B cell (primary cell): ENCODE results near the gene CCDC8. TPM values are rescaled to one million over a fixed set of nuclear protein-coding genes. Genes with fewer than 3 reads are reported as not detected.

Experiments used
- ATAC-seq: fragments of 200-7000 bp; cut with Tn5 transposase; one replicate; pipeline ENCODE4 v1.10.0; 2021; ENCODE audit warnings: low read depth, mild to moderate bottlenecking, moderate number of reproducible peaks, moderate library complexity
- CTCF ChIA-PET: fragments of 350-600 bp; sonication (Branson Sonifier 250); formaldehyde crosslinking; loops from one replicate; lab custom pipeline; 2021; ENCODE audit warnings: antibody characterized with exemption, inconsistent platforms; lab: Charles Lee
- POLR2A ChIA-PET: fragments of 350-600 bp; sonication (Branson Sonifier 250); formaldehyde crosslinking; loops from one replicate; lab custom pipeline; 2021; ENCODE audit warnings: antibody characterized with exemption; lab: Charles Lee
- DNase-seq: peaks from one replicate; pipeline ENCODE4 v3.0.0; 2013
- H2AFZ ChIP-seq: 2 replicates; pipeline ENCODE4 v1.6.1; 2012; ENCODE audit warnings: mild to moderate bottlenecking, low read depth, low read length; ENCODE audit not compliant: insufficient read depth, poor library complexity, severe bottlenecking
- H3K27ac ChIP-seq, 2 donors: 1 replicate in 1 of 2; 2 replicates in 1 of 2; pipeline ENCODE4 v1.5.1; 2012 to 2013; ENCODE audit warnings: low read length in 2 of 2, mild to moderate bottlenecking in 2 of 2, moderate library complexity in 1 of 2
- H3K27me3 ChIP-seq, 4 experiments: fragments of 200-600 bp in 1 of 4; sonication (generic) in 1 of 4; replicated peaks in 1 of 4; 1 replicate in 2 of 4; 2 replicates in 2 of 4; pipeline versions ENCODE4 v1.6.1 to v1.7.0; 2013 to 2016; ENCODE audit warnings: low read length in 3 of 4, mild to moderate bottlenecking in 2 of 4, mixed read lengths in 1 of 4, moderate library complexity in 1 of 4; ENCODE audit not compliant: insufficient read depth in 4 of 4, control insufficient read depth in 3 of 4; ENCODE audit errors: control extremely low read depth in 1 of 4
- H3K36me3 ChIP-seq, 2 experiments: replicated peaks in 1 of 2; 1 replicate in 1 of 2; 2 replicates in 1 of 2; pipeline versions ENCODE4 v1.6.1 to v1.7.1; 2013; ENCODE audit warnings: low read length in 1 of 2; ENCODE audit not compliant: insufficient read depth in 2 of 2, control insufficient read depth in 1 of 2; ENCODE audit errors: control extremely low read depth in 1 of 2, extremely low read depth in 1 of 2
- H3K4me1 ChIP-seq, 2 donors: fragments of 200-600 bp in 1 of 2; sonication (generic) in 1 of 2; 1 replicate in 1 of 2; 2 replicates in 1 of 2; pipeline versions ENCODE4 v1.5.1 to v1.6.1; 2013 to 2017; ENCODE audit warnings: low read length in 2 of 2; ENCODE audit not compliant: control insufficient read depth in 2 of 2, insufficient read depth in 2 of 2
- H3K4me2 ChIP-seq: replicated peaks from 2 replicates; pipeline ENCODE3; 2012; ENCODE audit warnings: mild to moderate bottlenecking, low read depth, low read length; ENCODE audit not compliant: poor library complexity, severe bottlenecking
- H3K4me3 ChIP-seq, 5 experiments: fragments of 200-600 bp in 1 of 5; sonication (generic) in 1 of 5; 1 replicate in 3 of 5; 2 replicates in 2 of 5; pipeline versions ENCODE4 v1.5.1 to v1.7.0; 2011 to 2016; ENCODE audit warnings: low read length in 4 of 5, mild to moderate bottlenecking in 4 of 5, low read depth in 2 of 5, control low read depth in 1 of 5, moderate library complexity in 1 of 5; ENCODE audit not compliant: insufficient read depth in 1 of 5; ENCODE audit errors: control extremely low read depth in 1 of 5, extremely low read depth in 1 of 5
- H3K79me2 ChIP-seq: fragments of 200-600 bp; sonication (generic); one replicate; pipeline ENCODE4 v1.6.0; 2016; ENCODE audit warnings: low read length; ENCODE audit not compliant: control insufficient read depth, insufficient read depth
- H3K9ac ChIP-seq: fragments of 200-600 bp; sonication (generic); 2 replicates; pipeline ENCODE4 v1.6.1; 2017; ENCODE audit warnings: mild to moderate bottlenecking, low read length, moderate library complexity
- H3K9me3 ChIP-seq, 3 donors: one replicate each; pipeline versions ENCODE4 v1.6.1 to v1.7.1; 2013; ENCODE audit warnings: low read length in 2 of 3; ENCODE audit not compliant: control insufficient read depth in 2 of 3, insufficient read depth in 1 of 3; ENCODE audit errors: control extremely low read depth in 1 of 3
- H4K20me1 ChIP-seq: 2 replicates; pipeline ENCODE4 v1.6.0; 2012; ENCODE audit warnings: mild to moderate bottlenecking, low read length; ENCODE audit not compliant: insufficient read depth, control insufficient read depth, poor library complexity, severe bottlenecking
- H3K27ac Mint-ChIP-seq: one replicate; pipeline ENCODE4 v1.8.0; 2021; ENCODE audit warnings: mixed read lengths
- H3K27me3 Mint-ChIP-seq: one replicate; pipeline ENCODE4 v1.8.0; 2021; ENCODE audit warnings: mixed read lengths
- H3K4me1 Mint-ChIP-seq: one replicate; pipeline ENCODE4 v1.8.0; 2021; ENCODE audit warnings: mixed read lengths
- H3K4me3 Mint-ChIP-seq: one replicate; pipeline ENCODE4 v1.8.0; 2021; ENCODE audit warnings: mixed read lengths
- H3K9me3 Mint-ChIP-seq: one replicate; pipeline ENCODE4 v1.8.0; 2022; ENCODE audit warnings: mixed read lengths; ENCODE audit not compliant: insufficient read depth
- EZH2 ChIP-seq: IDR thresholded peaks from 2 replicates; pipeline ENCODE4 v1.6.1; 2012; ENCODE audit warnings: borderline replicate concordance, low read depth, mild to moderate bottlenecking, moderate library complexity, low read length; ENCODE audit not compliant: insufficient read depth, poor library complexity, severe bottlenecking
- WGBS: methylation state at CpG from one replicate; pipeline ENCODE4 v1.1.5; 2013; ENCODE audit warnings: missing lambda C conversion rate; ENCODE audit not compliant: insufficient coverage; 5-methylcytosine and 5-hydroxymethylcytosine counted together
- intact Hi-C: fragments of 100-400 bp; cut with micrococcal nuclease; formaldehyde crosslinking; loops from one replicate; pipeline ENCODE4 v1.10.0; 2022
- polyA plus RNA-seq: library from polyadenylated mRNA; depleted of rRNA; stranded (reverse); fragments of >200 nt; gene quantifications from 2 replicates; pipeline ENCODE4 v1.2.3, GENCODE V29; 2012
- total RNA-seq, 2 donors: library from RNA; stranded (reverse); fragments of 120-200 nt in 1 of 2; gene quantifications; 1 replicate in 1 of 2; 2 replicates in 1 of 2; pipeline versions ENCODE4 v1.2.3 to v1.2.4, GENCODE V29; 2013 to 2022
- TF ChIP-seq, protein P1 (sequence below): fragments of 200-600 bp; IDR thresholded peaks from one replicate; pipeline ENCODE4 v1.8.0; 2022; ENCODE audit warnings: antibody characterized with exemption, mild to moderate bottlenecking

Gene CCDC8
- total and polyA plus RNA-seq, 2 donors (not counting 1 experiment from before 2014, with no cell fraction given), result not detected

DNA sequence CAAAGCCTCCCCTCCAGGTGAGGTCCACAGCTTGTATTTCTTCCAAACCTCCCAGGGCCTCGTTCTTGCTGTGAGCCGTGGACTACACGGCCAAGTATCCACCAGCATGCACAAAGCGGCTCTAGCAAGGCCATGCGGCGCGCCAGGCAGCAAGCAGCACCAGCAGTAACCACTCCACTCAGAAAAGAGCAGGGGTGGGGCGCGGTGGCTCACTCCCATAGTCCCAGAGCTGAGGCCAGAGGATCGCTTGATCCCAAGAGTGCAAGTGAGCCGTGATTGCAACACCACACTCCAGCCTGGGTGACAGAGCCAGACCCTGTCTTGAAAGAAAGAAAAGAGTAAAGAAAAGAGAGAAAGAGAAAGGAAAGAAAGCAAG lies 4.7 kb downstream of the CCDC8 start:
- no peak overlapping the region for H3K27ac ChIP-seq
- H3K27me3 ChIP-seq, result peaks cover 0 to 82% (median 30%) of the 10 kb centered on the region in 4 experiments
- H3K9me3 ChIP-seq, result peaks cover 0 to 25% (median 0%) of the 10 kb centered on the region in 3 donors
- ATAC-seq (no peak), DNase-seq (no peak)
- POLR2A ChIA-PET, result no interaction called here
- no peak overlapping the region for H2AFZ ChIP-seq
- Mint-ChIP-seq H3K4me1 (peaks cover 13% of the 10 kb centered on the region), H3K4me3 (no peak overlapping the region), H3K27me3 (peaks cover 58% of the 10 kb centered on the region), H3K9me3 (no peaks in the 10 kb centered on the region), H3K27ac (no peak overlapping the region)
- intact Hi-C loops, result no loop called here
- H4K20me1 ChIP-seq, result no peaks in the 10 kb centered on the region
- no peaks in the 10 kb centered on the region for H3K79me2 ChIP-seq
- CTCF ChIA-PET, result no interaction called here
- H3K4me1 ChIP-seq, result peaks cover 18 to 21% of the 10 kb centered on the region in 2 donors
- no peaks in the 10 kb centered on the region for H3K36me3 ChIP-seq
- no peak for TF ChIP-seq EZH2
- TF ChIP-seq, protein P1, sequence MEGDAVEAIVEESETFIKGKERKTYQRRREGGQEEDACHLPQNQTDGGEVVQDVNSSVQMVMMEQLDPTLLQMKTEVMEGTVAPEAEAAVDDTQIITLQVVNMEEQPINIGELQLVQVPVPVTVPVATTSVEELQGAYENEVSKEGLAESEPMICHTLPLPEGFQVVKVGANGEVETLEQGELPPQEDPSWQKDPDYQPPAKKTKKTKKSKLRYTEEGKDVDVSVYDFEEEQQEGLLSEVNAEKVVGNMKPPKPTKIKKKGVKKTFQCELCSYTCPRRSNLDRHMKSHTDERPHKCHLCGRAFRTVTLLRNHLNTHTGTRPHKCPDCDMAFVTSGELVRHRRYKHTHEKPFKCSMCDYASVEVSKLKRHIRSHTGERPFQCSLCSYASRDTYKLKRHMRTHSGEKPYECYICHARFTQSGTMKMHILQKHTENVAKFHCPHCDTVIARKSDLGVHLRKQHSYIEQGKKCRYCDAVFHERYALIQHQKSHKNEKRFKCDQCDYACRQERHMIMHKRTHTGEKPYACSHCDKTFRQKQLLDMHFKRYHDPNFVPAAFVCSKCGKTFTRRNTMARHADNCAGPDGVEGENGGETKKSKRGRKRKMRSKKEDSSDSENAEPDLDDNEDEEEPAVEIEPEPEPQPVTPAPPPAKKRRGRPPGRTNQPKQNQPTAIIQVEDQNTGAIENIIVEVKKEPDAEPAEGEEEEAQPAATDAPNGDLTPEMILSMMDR, result no peak
- no peak overlapping the region for H3K9ac ChIP-seq
- no peak overlapping the region for H3K4me2 ChIP-seq
- no peak overlapping the region for H3K4me3 ChIP-seq
- 27% methylated on average over 10 of the region's 11 CpGs for WGBS

GRCh38 chr19:46407856-46408663 lies 5.3 kb downstream of the CCDC8 start:
- H3K27ac Mint-ChIP-seq, result no peak overlapping the region

More at GRCh38 chr19:46407856-46408663, 5.3 kb downstream of the CCDC8 start:
- TF ChIP-seq, protein P1, result no peak
- no peak for TF ChIP-seq EZH2
- H3K27me3 ChIP-seq, result peaks cover 0 to 82% (median 27%) of the 10 kb centered on the region in 4 experiments
- POLR2A ChIA-PET, result no interaction called here
- CTCF ChIA-PET, result no interaction called here
- H3K9ac ChIP-seq, result no peak overlapping the region
- intact Hi-C loops, result no loop called here
- no peak for DNase-seq
- ATAC-seq, result no peak
- H3K79me2 ChIP-seq, result no peaks in the 10 kb centered on the region
- WGBS, result 41% methylated on average over 21 of the region's 23 CpGs
- no peaks in the 10 kb centered on the region for H4K20me1 ChIP-seq
- Mint-ChIP-seq H3K4me3 (no peak overlapping the region), H3K9me3 (no peaks in the 10 kb centered on the region), H3K4me1 (peaks cover 14% of the 10 kb centered on the region), H3K27me3 (peaks cover 59% of the 10 kb centered on the region)
- peaks cover 0 to 20% (median 0%) of the 10 kb centered on the region in 3 donors for H3K9me3 ChIP-seq
- H3K36me3 ChIP-seq, result no peaks in the 10 kb centered on the region
- no peak overlapping the region for H3K4me2 ChIP-seq
- no peak overlapping the region for H3K4me3 ChIP-seq
- H2AFZ ChIP-seq, result no peak overlapping the region
- H3K27ac ChIP-seq, result no peak overlapping the region
- H3K4me1 ChIP-seq, result peaks cover 19% of the 10 kb centered on the region in 2 donors
